ENCODE measurements around the gene DAB2. TPM values are rescaled to one million over a fixed set of nuclear protein-coding genes. Genes with fewer than 3 reads are reported as not detected.

Gene DAB2
- total RNA-seq, 1 experiment from 2014 or later: 135 TPM

DNA sequence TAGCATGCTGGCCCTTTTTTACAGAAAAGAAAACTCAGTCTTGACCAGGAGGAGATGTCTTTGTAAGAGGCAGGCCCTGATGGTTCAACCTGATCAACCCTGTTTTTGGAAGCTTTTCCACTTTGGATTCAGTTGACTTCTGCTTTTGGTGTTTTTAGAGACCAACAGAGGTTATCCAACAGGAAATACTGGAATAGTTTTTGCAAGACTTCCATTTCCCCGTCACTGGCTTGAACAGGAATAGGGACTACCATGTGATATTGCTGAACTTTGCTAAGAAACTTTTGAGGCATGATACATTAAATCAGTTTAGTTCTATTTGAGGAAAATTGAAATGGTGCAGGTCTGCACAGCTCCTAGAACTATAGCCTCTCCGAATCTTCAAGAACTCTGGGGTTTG lies 17.1 kb upstream of the DAB2 start:
- no TSS peak for BruUV-seq (replicated peaks)
- no peaks in the 10 kb centered on the region for H3K27me3 Mint-ChIP-seq (ENCODE audit: insufficient read depth, unreplicated experiment)
- DNase-seq: no peak
- Histone ChIP-seq H3K4me1 (peaks cover 52% of the 10 kb centered on the region), H3K4me3 (ENCODE audit: low read depth, low read length) (no peak overlapping the region), H3K9me3 (no peaks in the 10 kb centered on the region), H3K36me3 (ENCODE audit: control insufficient read depth, insufficient read depth, low read length) (no peaks in the 10 kb centered on the region), H3K27me3 (replicated peaks; ENCODE audit: control insufficient read depth, insufficient read depth, low read length) (no peaks in the 10 kb centered on the region)
- intact Hi-C loops (cut with micrococcal nuclease; ENCODE audit: unreplicated experiment): no loop called here
- no peak overlapping the region for H3K27ac Mint-ChIP-seq (ENCODE audit: unreplicated experiment)
- TF ChIP-seq, protein P1, sequence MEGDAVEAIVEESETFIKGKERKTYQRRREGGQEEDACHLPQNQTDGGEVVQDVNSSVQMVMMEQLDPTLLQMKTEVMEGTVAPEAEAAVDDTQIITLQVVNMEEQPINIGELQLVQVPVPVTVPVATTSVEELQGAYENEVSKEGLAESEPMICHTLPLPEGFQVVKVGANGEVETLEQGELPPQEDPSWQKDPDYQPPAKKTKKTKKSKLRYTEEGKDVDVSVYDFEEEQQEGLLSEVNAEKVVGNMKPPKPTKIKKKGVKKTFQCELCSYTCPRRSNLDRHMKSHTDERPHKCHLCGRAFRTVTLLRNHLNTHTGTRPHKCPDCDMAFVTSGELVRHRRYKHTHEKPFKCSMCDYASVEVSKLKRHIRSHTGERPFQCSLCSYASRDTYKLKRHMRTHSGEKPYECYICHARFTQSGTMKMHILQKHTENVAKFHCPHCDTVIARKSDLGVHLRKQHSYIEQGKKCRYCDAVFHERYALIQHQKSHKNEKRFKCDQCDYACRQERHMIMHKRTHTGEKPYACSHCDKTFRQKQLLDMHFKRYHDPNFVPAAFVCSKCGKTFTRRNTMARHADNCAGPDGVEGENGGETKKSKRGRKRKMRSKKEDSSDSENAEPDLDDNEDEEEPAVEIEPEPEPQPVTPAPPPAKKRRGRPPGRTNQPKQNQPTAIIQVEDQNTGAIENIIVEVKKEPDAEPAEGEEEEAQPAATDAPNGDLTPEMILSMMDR (IDR thresholded peaks at IDR 0.05; ENCODE audit: insufficient read depth in 1 of 2, low read depth in 1 of 2, low read length in 1 of 2, severe bottlenecking in 1 of 2, unreplicated experiment in 1 of 2): no peak
- peaks cover 20% of the 10 kb centered on the region for H3K4me1 Mint-ChIP-seq (ENCODE audit: low read depth, unreplicated experiment)
- POLR2A ChIA-PET: no interaction called here
- no peaks in the 10 kb centered on the region for H3K9me3 Mint-ChIP-seq (ENCODE audit: unreplicated experiment)
- no peak overlapping the region for H3K4me3 Mint-ChIP-seq (ENCODE audit: unreplicated experiment)
- H3K36me3 Mint-ChIP-seq (ENCODE audit: insufficient read depth, unreplicated experiment): no peaks in the 10 kb centered on the region
- CTCF ChIA-PET: interaction anchor here (1.1 kb wide), 1 partner anchor 17 kb away, joined by 4 read pairs; the partner anchor contains the start of gene DAB2

DNA sequence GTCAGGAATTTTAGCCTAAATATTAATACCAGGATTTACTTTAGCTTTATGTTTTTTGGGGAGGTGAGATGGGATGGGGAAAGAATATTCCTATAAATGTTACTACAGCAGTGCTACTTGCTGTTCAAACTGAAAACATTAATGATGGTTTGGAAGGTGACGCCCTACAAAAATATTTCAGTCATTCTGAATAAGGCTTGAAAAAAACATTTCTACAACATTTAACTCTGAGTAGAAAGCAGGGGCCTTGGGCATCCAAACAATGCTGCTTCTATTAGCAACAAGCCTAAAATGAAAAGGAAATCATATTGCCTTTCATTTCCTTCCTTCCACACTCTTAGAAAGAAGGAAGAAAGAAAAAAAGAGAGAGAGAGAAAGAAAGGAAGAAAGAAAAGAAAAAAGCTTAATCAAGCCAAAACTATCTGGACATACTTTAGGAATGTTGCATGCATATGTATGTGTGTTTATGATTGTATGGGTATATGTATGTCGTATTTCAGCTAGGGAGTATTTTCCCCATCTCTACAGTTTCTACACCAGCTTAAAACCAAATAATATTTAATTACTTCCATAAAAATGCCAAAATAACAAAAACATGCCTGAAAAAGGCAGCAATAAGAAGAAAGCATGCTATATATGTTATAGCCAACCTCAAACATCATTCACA lies 16.3 kb upstream of the DAB2 start:
- no peaks in the 10 kb centered on the region for H3K27me3 Mint-ChIP-seq (ENCODE audit: insufficient read depth, unreplicated experiment)
- H3K36me3 Mint-ChIP-seq (ENCODE audit: insufficient read depth, unreplicated experiment): no peaks in the 10 kb centered on the region
- intact Hi-C loops (cut with micrococcal nuclease; ENCODE audit: unreplicated experiment): no loop called here
- H3K9me3 Mint-ChIP-seq (ENCODE audit: unreplicated experiment): no peaks in the 10 kb centered on the region
- BruUV-seq (replicated peaks): no TSS peak
- peaks cover 16% of the 10 kb centered on the region for H3K4me1 Mint-ChIP-seq (ENCODE audit: low read depth, unreplicated experiment)
- DNase-seq: no peak
- TF ChIP-seq, protein P1 (IDR thresholded peaks at IDR 0.05; ENCODE audit: insufficient read depth in 1 of 2, low read depth in 1 of 2, low read length in 1 of 2, severe bottlenecking in 1 of 2, unreplicated experiment in 1 of 2): no peak
- ChIA-PET POLR2A (no interaction called here), CTCF (interaction anchor here (1.1 kb wide), 1 partner anchor 16 kb away, joined by 4 read pairs; the partner anchor contains the start of gene DAB2)
- no peak overlapping the region for H3K27ac Mint-ChIP-seq (ENCODE audit: unreplicated experiment)
- no peaks in the 10 kb centered on the region for H3K9me3 ChIP-seq
- H3K4me3 Mint-ChIP-seq (ENCODE audit: unreplicated experiment): no peak overlapping the region
- H3K36me3 ChIP-seq (ENCODE audit: control insufficient read depth, insufficient read depth, low read length): no peaks in the 10 kb centered on the region
- no peak overlapping the region for H3K4me3 ChIP-seq (ENCODE audit: low read depth, low read length)
- H3K27me3 ChIP-seq (replicated peaks; ENCODE audit: control insufficient read depth, insufficient read depth, low read length): no peaks in the 10 kb centered on the region
- peaks cover 51% of the 10 kb centered on the region for H3K4me1 ChIP-seq

DNA sequence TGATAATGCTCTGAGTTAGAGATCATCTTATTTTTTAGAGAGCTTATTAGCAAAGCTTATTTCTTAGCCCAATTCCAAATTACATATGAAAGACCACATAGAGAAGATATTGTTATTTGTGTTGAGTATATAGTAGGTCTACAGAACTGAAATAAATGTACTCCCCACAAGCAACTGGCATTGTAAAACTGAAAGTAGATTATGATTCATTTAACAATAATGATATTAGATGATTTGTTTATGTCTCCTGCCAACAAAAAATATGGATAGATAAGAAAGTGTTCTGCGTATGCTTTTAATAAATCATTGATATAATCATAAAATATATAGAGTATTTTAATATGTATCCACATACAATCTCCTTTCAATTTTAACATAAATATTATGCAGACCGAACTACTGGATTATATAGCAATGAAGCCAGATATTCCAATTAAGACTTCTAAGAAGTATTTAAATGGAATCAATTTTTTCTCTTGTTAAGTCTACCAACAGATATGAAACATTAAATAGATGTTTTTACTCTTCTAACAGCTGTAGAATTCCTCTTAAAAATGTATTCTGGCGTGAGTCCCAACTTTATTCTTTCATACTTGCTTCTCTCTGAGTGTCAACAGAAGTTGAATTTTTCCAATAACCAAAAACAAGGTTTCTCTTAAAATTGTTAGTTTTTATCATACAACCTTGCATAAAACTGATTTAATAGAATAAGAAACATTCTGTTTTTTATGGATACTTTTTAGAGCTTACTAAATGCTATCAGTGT lies 15.6 kb upstream of the DAB2 start:
- ChIA-PET CTCF (no interaction called here), POLR2A (no interaction called here)
- no peaks in the 10 kb centered on the region for H3K36me3 Mint-ChIP-seq (ENCODE audit: insufficient read depth, unreplicated experiment)
- H3K9me3 Mint-ChIP-seq (ENCODE audit: unreplicated experiment): no peaks in the 10 kb centered on the region
- Histone ChIP-seq H3K9me3 (no peaks in the 10 kb centered on the region), H3K4me1 (peaks cover 51% of the 10 kb centered on the region), H3K36me3 (ENCODE audit: control insufficient read depth, insufficient read depth, low read length) (no peaks in the 10 kb centered on the region), H3K27me3 (replicated peaks; ENCODE audit: control insufficient read depth, insufficient read depth, low read length) (no peaks in the 10 kb centered on the region), H3K4me3 (ENCODE audit: low read depth, low read length) (no peak overlapping the region)
- no peak overlapping the region for H3K4me3 Mint-ChIP-seq (ENCODE audit: unreplicated experiment)
- H3K4me1 Mint-ChIP-seq (ENCODE audit: low read depth, unreplicated experiment): peaks cover 13% of the 10 kb centered on the region
- H3K27me3 Mint-ChIP-seq (ENCODE audit: insufficient read depth, unreplicated experiment): no peaks in the 10 kb centered on the region
- no peak overlapping the region for H3K27ac Mint-ChIP-seq (ENCODE audit: unreplicated experiment)
- TF ChIP-seq, protein P1 (IDR thresholded peaks at IDR 0.05; ENCODE audit: insufficient read depth in 1 of 2, low read depth in 1 of 2, low read length in 1 of 2, severe bottlenecking in 1 of 2, unreplicated experiment in 1 of 2): no peak
- no TSS peak for BruUV-seq (replicated peaks)
- intact Hi-C loops (cut with micrococcal nuclease; ENCODE audit: unreplicated experiment): no loop called here
- no peak for DNase-seq
